IMR-90 (cell line): ENCODE measurements around the gene PRSS21. TPM values are rescaled to one million over a fixed set of nuclear protein-coding genes. Genes with fewer than 3 reads are reported as not detected.

Experiments
- ATAC-seq: fragments of 200-7000 bp; cut with Tn5 transposase; 2 replicates; pipeline ENCODE4 v1.9.1; 2020; ENCODE audit warnings: low read depth, mild to moderate bottlenecking, moderate library complexity
- BruUV-seq: library from RNA; stranded (reverse); fragments of 400-500 nt; replicated peaks from 2 replicates; lab custom pipeline; 2021; lab: Mats Ljungman, UMichigan
- CTCF ChIA-PET: fragments of 300-600 bp; formaldehyde crosslinking; extraction: SDS; loops from one replicate; lab custom pipeline; 2021; ENCODE audit warnings: antibody characterized with exemption; lab: Yijun Ruan, JAX
- POLR2A ChIA-PET: fragments of 300-600 bp; sonication (Branson Sonifier 250); formaldehyde crosslinking; loops from one replicate; lab custom pipeline; 2022; ENCODE audit warnings: antibody characterized with exemption; ENCODE audit not compliant: unreplicated experiment; lab: Charles Lee
- DNase-seq: peaks from one replicate; pipeline ENCODE4 v3.0.0; 2013
- H2AFZ ChIP-seq: replicated peaks from 2 replicates; pipeline ENCODE3; 2013; ENCODE audit warnings: low read length, mild to moderate bottlenecking; ENCODE audit not compliant: poor library complexity
- H2AK5ac ChIP-seq: 2 replicates; pipeline ENCODE4 v1.6.1; 2013; ENCODE audit warnings: low read depth, low read length, inconsistent platforms
- H2AK9ac ChIP-seq: replicated peaks from 2 replicates; pipeline ENCODE3; 2013; ENCODE audit warnings: mild to moderate bottlenecking, low read depth, low read length, moderate library complexity; ENCODE audit not compliant: poor library complexity
- H2BK120ac ChIP-seq: 2 replicates; pipeline ENCODE4 v1.6.1; 2013; ENCODE audit warnings: low read depth, low read length, inconsistent platforms
- H2BK15ac ChIP-seq: 3 replicates; pipeline ENCODE4 v1.6.1; 2013; ENCODE audit warnings: low read depth, low read length, inconsistent platforms
- H2BK20ac ChIP-seq: 2 replicates; pipeline ENCODE4 v1.6.1; 2013; ENCODE audit warnings: low read depth, mild to moderate bottlenecking, inconsistent platforms, low read length, moderate library complexity
- H2BK5ac ChIP-seq: 2 replicates; pipeline ENCODE4 v1.6.1; 2013; ENCODE audit warnings: mild to moderate bottlenecking, low read depth, low read length, inconsistent platforms; ENCODE audit not compliant: poor library complexity, severe bottlenecking
- H3K14ac ChIP-seq: replicated peaks from 2 replicates; pipeline ENCODE4 v1.6.1; 2013; ENCODE audit warnings: low read depth, low read length, inconsistent platforms
- H3K18ac ChIP-seq: 2 replicates; pipeline ENCODE4 v1.6.1; 2013; ENCODE audit warnings: low read depth, low read length, control low read depth
- H3K23ac ChIP-seq: 2 replicates; pipeline ENCODE4 v1.6.1; 2013; ENCODE audit warnings: low read depth, low read length, inconsistent platforms
- H3K27ac ChIP-seq: 2 replicates; pipeline ENCODE4 v1.5.1; 2013; ENCODE audit warnings: mild to moderate bottlenecking, control low read depth, low read length; ENCODE audit not compliant: insufficient read depth
- H3K27me3 ChIP-seq: 2 replicates; pipeline ENCODE4 v1.6.1; 2013; ENCODE audit warnings: low read length; ENCODE audit not compliant: control insufficient read depth, insufficient read depth
- H3K36me3 ChIP-seq: 2 replicates; pipeline ENCODE4 v1.6.1; 2013; ENCODE audit warnings: low read length, mixed read lengths; ENCODE audit not compliant: control insufficient read depth, insufficient read depth
- H3K4ac ChIP-seq: 2 replicates; pipeline ENCODE4 v1.6.1; 2013; ENCODE audit warnings: low read depth, low read length, inconsistent platforms
- H3K4me1 ChIP-seq: 2 replicates; pipeline ENCODE4 v1.6.1; 2013; ENCODE audit warnings: low read length, mixed read lengths; ENCODE audit not compliant: control insufficient read depth, insufficient read depth
- H3K4me2 ChIP-seq: 2 replicates; pipeline ENCODE4 v1.6.1; 2013; ENCODE audit warnings: low read depth, mild to moderate bottlenecking, control low read depth, low read length, moderate library complexity
- H3K4me3 ChIP-seq: 2 replicates; pipeline ENCODE4 v1.5.1; 2013; ENCODE audit warnings: low read depth, mild to moderate bottlenecking, control low read depth, low read length, moderate library complexity; ENCODE audit not compliant: insufficient read depth
- H3K56ac ChIP-seq: 2 replicates; pipeline ENCODE4 v1.6.1; 2013; ENCODE audit warnings: low read length, inconsistent platforms; ENCODE audit not compliant: insufficient read depth; ENCODE audit errors: extremely low read depth
- H3K79me1 ChIP-seq, 2 experiments: 2 replicates each; pipeline ENCODE4 v1.6.1; 2013; ENCODE audit warnings: low read length in 2 of 2, inconsistent platforms in 1 of 2, low read depth in 1 of 2
- H3K9ac ChIP-seq: 2 replicates; pipeline ENCODE4 v1.6.1; 2013; ENCODE audit warnings: low read depth, low read length, control low read depth
- H3K9me1 ChIP-seq: 2 replicates; pipeline ENCODE4 v1.6.1; 2013; ENCODE audit warnings: low read length, inconsistent platforms; ENCODE audit not compliant: insufficient read depth
- H3K9me3 ChIP-seq: 2 replicates; pipeline ENCODE4 v1.6.1; 2013; ENCODE audit warnings: low read length; ENCODE audit not compliant: control insufficient read depth, insufficient read depth
- H4K20me1 ChIP-seq: 2 replicates; pipeline ENCODE4 v1.6.1; 2013; ENCODE audit warnings: low read length, inconsistent platforms; ENCODE audit not compliant: insufficient read depth
- H4K5ac ChIP-seq: 2 replicates; pipeline ENCODE4 v1.6.1; 2013; ENCODE audit warnings: mild to moderate bottlenecking, low read depth, low read length, control low read depth
- H4K8ac ChIP-seq, 2 experiments: 2 replicates each; pipeline ENCODE4 v1.6.1; 2013; ENCODE audit warnings: low read depth in 2 of 2, low read length in 2 of 2, control low read depth in 1 of 2, inconsistent platforms in 1 of 2
- H4K91ac ChIP-seq: 2 replicates; pipeline ENCODE4 v1.6.1; 2013; ENCODE audit warnings: low read depth, low read length, inconsistent platforms; ENCODE audit not compliant: insufficient read depth
- CEBPB ChIP-seq: IDR thresholded peaks from 2 replicates; pipeline ENCODE4 v1.6.1; 2012; ENCODE audit warnings: low read depth, low read length, improper control_type of control experiment
- FOS ChIP-seq: fragments of 150-350 bp; IDR thresholded peaks from 2 replicates; pipeline ENCODE4 v1.6.1; 2016; ENCODE audit warnings: low read depth, low read length
- MXI1 ChIP-seq: IDR thresholded peaks from 2 replicates; pipeline ENCODE4 v1.6.1; 2012; ENCODE audit warnings: low read depth, mild to moderate bottlenecking, low read length, moderate library complexity, borderline replicate concordance
- NFE2L2 ChIP-seq: fragments of 150-350 bp; IDR thresholded peaks from 2 replicates; pipeline ENCODE4 v1.6.1; 2016; ENCODE audit warnings: low read depth, mild to moderate bottlenecking, low read length
- POLR2A ChIP-seq: IDR thresholded peaks from 2 replicates; pipeline ENCODE4 v1.6.1; 2012; ENCODE audit warnings: mild to moderate bottlenecking, low read depth, low read length
- RCOR1 ChIP-seq: IDR thresholded peaks from 2 replicates; pipeline ENCODE4 v1.6.1; 2012; ENCODE audit warnings: mild to moderate bottlenecking, low read length, improper control_type of control experiment; ENCODE audit not compliant: insufficient replicate concordance
- RFX5 ChIP-seq: IDR thresholded peaks from 2 replicates; pipeline ENCODE4 v1.8.0; 2012; ENCODE audit warnings: low read depth, mild to moderate bottlenecking, low read length, moderate library complexity
- SMC3 ChIP-seq: fragments of 150-350 bp; IDR thresholded peaks from 2 replicates; pipeline ENCODE4 v1.6.1; 2016; ENCODE audit warnings: low read depth, mild to moderate bottlenecking, antibody characterized with exemption, low read length, moderate library complexity
- WGBS, 2 experiments: methylation state at CpG; one replicate each; pipeline versions ENCODE4 v1.1.5 to v1.1.7; 2013; ENCODE audit warnings: missing lambda C conversion rate in 2 of 2; ENCODE audit not compliant: insufficient read length in 1 of 2; ENCODE audit errors: extremely low coverage in 2 of 2; 5-methylcytosine and 5-hydroxymethylcytosine counted together
- dilution Hi-C: fragments of 300-500 bp; cut with HindIII; formaldehyde crosslinking; loops from one replicate; pipeline ENCODE4 v1.14.3; 2018; ENCODE audit warnings: low sequenced_read_pairs; ENCODE audit not compliant: unreplicated experiment
- in situ Hi-C: fragments of 300-500 bp; cut with MboI; formaldehyde crosslinking; loops from 3 replicates; pipeline ENCODE4 v1.14.3; 2019; ENCODE audit warnings: low sequenced_read_pairs, inconsistent platforms, mixed read lengths
- intact Hi-C: fragments of 100-400 bp; cut with micrococcal nuclease; formaldehyde crosslinking; loops from 2 replicates; pipeline ENCODE4 v1.10.0; 2022
- polyA plus RNA-seq, 3 experiments: library from polyadenylated mRNA; depleted of rRNA; stranded (reverse); fragments of >200 nt; gene quantifications; 2 replicates each; pipeline ENCODE4 v1.2.3, GENCODE V29; 2012; ENCODE audit warnings: low replicate concordance in 1 of 3
- total RNA-seq: library from RNA; depleted of rRNA; stranded (reverse); fragments of >200 nt; gene quantifications from 2 replicates; pipeline ENCODE4 v1.2.3, GENCODE V29; 2012
- TF ChIP-seq, protein P1 (sequence below): conservative IDR thresholded peaks from 2 replicates; pipeline ENCODE4 v1.5.1; 2012; ENCODE audit warnings: mild to moderate bottlenecking, low read depth, low read length, improper control_type of control experiment
- TF ChIP-seq, protein P2 (sequence below): fragments of 150-350 bp; IDR thresholded peaks from 2 replicates; pipeline ENCODE4 v1.6.1; 2016; ENCODE audit warnings: low read depth, mild to moderate bottlenecking, low read length, moderate library complexity, borderline replicate concordance

Gene PRSS21
- total and polyA plus RNA-seq, 2 of the 4 experiments (the other 2 are of a cell fraction), result 0.21 TPM; not detected in 1

DNA sequence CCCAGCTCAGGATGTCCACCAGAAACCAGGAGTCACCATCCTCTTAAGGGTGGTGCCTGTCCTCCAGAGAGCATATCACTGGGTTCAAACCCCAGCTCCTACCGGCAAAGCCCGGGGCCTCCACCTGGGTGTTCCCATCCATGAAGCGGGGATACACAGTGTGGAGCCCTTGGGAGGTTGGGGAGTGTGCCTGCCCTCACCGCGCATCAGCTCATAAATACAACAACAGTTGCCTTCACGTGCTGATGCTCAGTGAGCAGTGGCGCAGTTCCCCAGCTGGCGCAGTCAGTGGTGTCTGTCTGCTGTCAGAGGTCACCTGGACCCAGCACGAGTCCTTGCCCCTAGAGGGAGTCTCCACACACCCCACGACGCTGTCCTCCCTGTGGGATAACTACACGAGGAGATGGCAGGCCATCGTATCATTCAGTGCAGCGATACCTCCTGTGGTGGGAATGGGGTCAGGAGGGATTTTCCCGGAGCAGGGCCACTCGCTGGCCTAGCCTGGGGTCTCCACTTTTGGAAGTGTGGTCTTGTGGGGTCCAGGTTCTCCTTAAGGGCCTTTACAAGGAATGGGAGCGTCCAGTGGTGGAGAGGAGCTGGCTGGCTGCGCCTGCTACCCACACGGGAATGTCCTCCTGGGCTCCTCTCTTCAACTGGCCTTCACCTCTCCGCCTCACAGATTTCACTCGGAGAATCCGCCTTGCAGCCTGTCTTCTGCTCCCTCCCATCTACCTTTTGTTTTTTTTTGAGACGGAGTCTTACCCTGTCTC lies 37.7 kb upstream of the PRSS21 start (continued):
- TF ChIP-seq RCOR1, result no peak

DNA sequence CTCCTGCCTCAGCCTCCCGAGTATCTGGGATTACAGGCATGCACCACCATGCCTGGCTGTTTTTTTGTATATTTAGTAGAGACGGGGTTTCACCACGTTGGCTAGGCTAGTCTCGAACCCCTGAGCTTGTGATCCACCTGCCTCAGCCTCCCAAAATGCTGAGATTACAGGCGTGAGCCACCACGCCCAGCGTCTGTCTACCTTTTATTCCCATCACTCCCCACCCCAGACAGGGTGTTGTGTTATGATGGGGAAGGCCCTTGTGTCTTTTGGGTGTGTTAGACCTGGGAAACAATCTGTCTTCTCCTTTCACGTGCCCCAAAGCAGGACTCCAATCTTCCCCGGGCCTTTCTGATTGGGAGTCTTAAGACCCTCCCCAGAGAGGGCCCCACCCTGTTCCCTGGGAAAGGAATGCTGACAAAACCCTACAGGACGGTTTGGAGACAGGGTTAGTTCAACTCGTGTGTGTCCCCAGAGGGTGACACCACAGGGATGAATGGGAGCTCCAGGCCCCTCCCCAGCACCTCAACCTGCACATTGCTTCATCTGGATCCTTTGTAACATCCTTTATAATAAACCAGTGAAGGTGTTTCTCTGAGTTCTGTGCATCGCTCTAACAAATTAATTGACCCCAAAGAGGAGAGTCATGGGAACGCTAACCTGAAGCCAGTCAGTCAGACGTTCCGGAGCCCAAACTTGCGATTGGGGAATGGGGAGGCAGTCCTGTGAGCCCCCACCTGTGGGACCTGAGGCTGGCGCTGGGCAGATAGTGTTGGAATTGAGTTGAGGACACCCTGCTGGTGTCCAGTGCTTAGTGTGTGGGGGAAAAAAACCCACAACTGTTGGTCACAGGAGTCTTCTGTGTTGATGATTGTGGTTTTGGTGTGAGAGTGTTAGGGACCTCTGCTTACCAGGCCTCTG lies 36.8 kb upstream of the PRSS21 start:
- intact Hi-C loops, result no loop called here
- H3K23ac ChIP-seq, result no peak overlapping the region
- dilution Hi-C loops, result no loop called here
- no peak overlapping the region for H3K4me3 ChIP-seq
- DNase-seq (no peak), ATAC-seq (no peak)
- no peak overlapping the region for H2AK9ac ChIP-seq
- H4K8ac ChIP-seq, result no peak overlapping the region
- no peak overlapping the region for H3K56ac ChIP-seq
- CTCF ChIA-PET, result no interaction called here
- POLR2A ChIA-PET, result no interaction called here
- peaks cover 13 to 40% of the 10 kb centered on the region in 2 experiments; a peak in 3 of 4 replicates for H3K79me1 ChIP-seq
- H3K18ac ChIP-seq, result no peak overlapping the region
- H3K27ac ChIP-seq, result no peak overlapping the region
- no peaks in the 10 kb centered on the region for H3K9me3 ChIP-seq
- H2AFZ ChIP-seq, result no peak overlapping the region
- H3K4me1 ChIP-seq, result peaks cover 4% of the 10 kb centered on the region
- H4K20me1 ChIP-seq, result peaks cover 13% of the 10 kb centered on the region; the same call in 1 of the 2 replicates
- no peak overlapping the region for H2BK15ac ChIP-seq
- WGBS, 2 experiments, result 100% methylated on average over 1 of the region's 17 CpGs; no CpG with 5 or more reads in 1 of the 2 experiments
- no peak overlapping the region for H2BK20ac ChIP-seq
- BruUV-seq, result no TSS peak
- no peak overlapping the region for H3K4ac ChIP-seq
- H2BK120ac ChIP-seq, result no peak overlapping the region
- no peak overlapping the region for H3K14ac ChIP-seq
- H3K9ac ChIP-seq, result no peak overlapping the region
- H3K9me1 ChIP-seq, result peaks cover 10% of the 10 kb centered on the region
- no peak overlapping the region for H3K4me2 ChIP-seq
- H4K5ac ChIP-seq, result no peak overlapping the region
- H2BK5ac ChIP-seq, result no peak overlapping the region
- no peak overlapping the region for H4K91ac ChIP-seq
- H3K36me3 ChIP-seq, result peaks cover 2% of the 10 kb centered on the region; the same call in 1 of the 2 replicates
- H2AK5ac ChIP-seq, result no peak overlapping the region
- peaks cover 22% of the 10 kb centered on the region for H3K27me3 ChIP-seq
- in situ Hi-C loops, result no loop called here
- TF ChIP-seq FOS, result no peak
- TF ChIP-seq SMC3, result no peak
- TF ChIP-seq RFX5, result no peak
- no peak for TF ChIP-seq POLR2A
- no peak for TF ChIP-seq MXI1
- TF ChIP-seq, protein P1, sequence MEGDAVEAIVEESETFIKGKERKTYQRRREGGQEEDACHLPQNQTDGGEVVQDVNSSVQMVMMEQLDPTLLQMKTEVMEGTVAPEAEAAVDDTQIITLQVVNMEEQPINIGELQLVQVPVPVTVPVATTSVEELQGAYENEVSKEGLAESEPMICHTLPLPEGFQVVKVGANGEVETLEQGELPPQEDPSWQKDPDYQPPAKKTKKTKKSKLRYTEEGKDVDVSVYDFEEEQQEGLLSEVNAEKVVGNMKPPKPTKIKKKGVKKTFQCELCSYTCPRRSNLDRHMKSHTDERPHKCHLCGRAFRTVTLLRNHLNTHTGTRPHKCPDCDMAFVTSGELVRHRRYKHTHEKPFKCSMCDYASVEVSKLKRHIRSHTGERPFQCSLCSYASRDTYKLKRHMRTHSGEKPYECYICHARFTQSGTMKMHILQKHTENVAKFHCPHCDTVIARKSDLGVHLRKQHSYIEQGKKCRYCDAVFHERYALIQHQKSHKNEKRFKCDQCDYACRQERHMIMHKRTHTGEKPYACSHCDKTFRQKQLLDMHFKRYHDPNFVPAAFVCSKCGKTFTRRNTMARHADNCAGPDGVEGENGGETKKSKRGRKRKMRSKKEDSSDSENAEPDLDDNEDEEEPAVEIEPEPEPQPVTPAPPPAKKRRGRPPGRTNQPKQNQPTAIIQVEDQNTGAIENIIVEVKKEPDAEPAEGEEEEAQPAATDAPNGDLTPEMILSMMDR, result no peak
- no peak for TF ChIP-seq NFE2L2
- TF ChIP-seq RCOR1, result no peak
- TF ChIP-seq CEBPB, result no peak
- TF ChIP-seq, protein P2, sequence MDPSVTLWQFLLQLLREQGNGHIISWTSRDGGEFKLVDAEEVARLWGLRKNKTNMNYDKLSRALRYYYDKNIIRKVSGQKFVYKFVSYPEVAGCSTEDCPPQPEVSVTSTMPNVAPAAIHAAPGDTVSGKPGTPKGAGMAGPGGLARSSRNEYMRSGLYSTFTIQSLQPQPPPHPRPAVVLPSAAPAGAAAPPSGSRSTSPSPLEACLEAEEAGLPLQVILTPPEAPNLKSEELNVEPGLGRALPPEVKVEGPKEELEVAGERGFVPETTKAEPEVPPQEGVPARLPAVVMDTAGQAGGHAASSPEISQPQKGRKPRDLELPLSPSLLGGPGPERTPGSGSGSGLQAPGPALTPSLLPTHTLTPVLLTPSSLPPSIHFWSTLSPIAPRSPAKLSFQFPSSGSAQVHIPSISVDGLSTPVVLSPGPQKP, result no peak
